ENCODE data around the gene PHLDA3.

The PHLDA3 gene

DNA sequence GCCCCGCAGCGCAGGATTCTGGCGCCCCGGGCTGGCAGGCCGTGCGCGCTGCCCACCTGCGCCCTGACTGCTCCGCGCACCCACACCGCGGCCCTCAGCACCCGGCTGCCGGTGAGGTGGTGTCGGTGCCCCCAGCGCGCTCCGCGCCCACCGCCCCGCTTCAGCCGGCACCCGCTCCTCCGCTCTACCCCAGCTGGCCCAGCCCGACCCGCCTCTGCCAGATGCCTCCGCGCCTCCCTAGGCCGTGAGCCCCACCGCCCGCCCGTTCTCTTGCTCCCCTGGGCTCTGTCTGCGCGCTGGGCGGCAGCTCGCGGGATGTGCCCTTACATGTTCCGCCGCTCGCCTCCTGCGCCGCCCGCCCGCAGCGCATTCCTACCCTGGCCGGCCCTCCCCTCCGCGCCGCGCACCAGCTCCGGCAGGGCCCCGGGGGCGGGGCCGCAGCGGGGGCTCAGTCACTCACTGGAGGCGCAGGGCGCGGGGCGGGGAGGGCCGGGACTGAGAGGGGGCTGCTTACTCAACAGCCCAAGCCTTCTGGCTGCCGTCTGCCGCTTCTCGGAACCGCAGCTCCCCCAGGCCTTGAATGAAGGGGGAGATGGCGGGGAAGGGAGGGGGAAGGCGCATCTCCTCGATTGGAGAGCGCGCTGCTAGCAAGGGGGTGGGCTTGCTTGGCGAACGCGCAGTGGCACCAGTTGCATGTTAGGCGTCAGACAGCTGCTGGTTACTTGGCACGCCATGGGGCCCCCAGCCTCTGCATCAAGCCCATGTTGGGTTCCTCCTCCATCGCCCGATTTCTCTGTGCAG lies at the start of gene PHLDA3:
Gene PHLDA3, minus strand, starts transcription at position 345 of the 801 bp plus-strand sequence. CDS start 402 bp downstream, outside the sequence.
- Histone ChIP-seq H3K27ac (ENCODE audit: poor library complexity, severe bottlenecking) (peak within 1 kb of the TSS; percentile 97), H3K4me1 (ENCODE audit: insufficient read depth, poor library complexity, severe bottlenecking) (peaks cover 9% of the 10 kb centered on the region), H3K9me3 (ENCODE audit: severe bottlenecking) (no peaks in the 10 kb centered on the region), H3K4me3 (ENCODE audit: severe bottlenecking) (peak within 1 kb of the TSS; percentile 88), H3K36me3 (ENCODE audit: low read depth) (peaks cover 34% of the 10 kb centered on the region), H3K27me3 (ENCODE audit: insufficient read depth, poor library complexity, severe bottlenecking) (no peaks in the 10 kb centered on the region)
- DNase-seq (ENCODE audit: low spot score) (peak; percentile 91), ATAC-seq (ENCODE audit: low read depth) (peak; percentile 78)
- TF ChIP-seq CTCF (IDR thresholded peaks at IDR 0.05; ENCODE audit: poor library complexity, severe bottlenecking): no peak

GRCh38 chr1:201518071-201518470 lies 49.1 kb upstream of the PHLDA3 start:
- Histone ChIP-seq H3K4me1 (ENCODE audit: insufficient read depth, poor library complexity, severe bottlenecking) (peaks cover 14% of the 10 kb centered on the region), H3K27me3 (ENCODE audit: insufficient read depth, poor library complexity, severe bottlenecking) (no peaks in the 10 kb centered on the region), H3K27ac (ENCODE audit: poor library complexity, severe bottlenecking) (peak overlapping the region; percentile 45), H3K4me3 (ENCODE audit: severe bottlenecking) (no peak overlapping the region), H3K9me3 (ENCODE audit: severe bottlenecking) (no peaks in the 10 kb centered on the region), H3K36me3 (ENCODE audit: low read depth) (no peaks in the 10 kb centered on the region)
- peak; percentile 20; the same call in 2 of the 3 replicates for ATAC-seq (ENCODE audit: low read depth)
- no peak for TF ChIP-seq CTCF (IDR thresholded peaks at IDR 0.05; ENCODE audit: poor library complexity, severe bottlenecking)
- no peak for DNase-seq (ENCODE audit: low spot score)

DNA sequence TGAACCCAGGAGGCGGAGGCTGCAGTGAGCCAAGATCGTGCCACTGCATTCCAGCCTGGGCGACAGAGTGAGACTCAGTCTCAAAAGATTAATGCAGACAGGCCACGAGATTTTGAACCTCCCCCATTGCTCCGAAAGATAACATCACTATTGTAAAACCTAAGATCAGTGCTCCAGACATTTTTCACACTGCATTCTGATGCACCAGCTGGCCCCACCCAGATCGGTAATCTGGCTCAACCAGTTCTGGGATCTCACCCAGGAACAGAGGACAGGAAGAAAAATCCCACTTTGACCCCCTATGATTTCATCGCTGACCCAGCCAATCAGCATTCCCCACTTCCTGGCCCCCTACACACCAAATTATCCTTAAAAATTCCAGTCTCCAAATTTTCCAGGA lies 48.6 kb upstream of the PHLDA3 start:
- Histone ChIP-seq H3K4me3 (ENCODE audit: severe bottlenecking) (no peak overlapping the region), H3K27me3 (ENCODE audit: insufficient read depth, poor library complexity, severe bottlenecking) (no peaks in the 10 kb centered on the region), H3K27ac (ENCODE audit: poor library complexity, severe bottlenecking) (peak overlapping the region; percentile 45), H3K36me3 (ENCODE audit: low read depth) (no peaks in the 10 kb centered on the region), H3K4me1 (ENCODE audit: insufficient read depth, poor library complexity, severe bottlenecking) (peaks cover 14% of the 10 kb centered on the region), H3K9me3 (ENCODE audit: severe bottlenecking) (no peaks in the 10 kb centered on the region)
- no peak for TF ChIP-seq CTCF (IDR thresholded peaks at IDR 0.05; ENCODE audit: poor library complexity, severe bottlenecking)
- DNase-seq (ENCODE audit: low spot score) (no peak), ATAC-seq (ENCODE audit: low read depth) (peak; percentile 82)

DNA sequence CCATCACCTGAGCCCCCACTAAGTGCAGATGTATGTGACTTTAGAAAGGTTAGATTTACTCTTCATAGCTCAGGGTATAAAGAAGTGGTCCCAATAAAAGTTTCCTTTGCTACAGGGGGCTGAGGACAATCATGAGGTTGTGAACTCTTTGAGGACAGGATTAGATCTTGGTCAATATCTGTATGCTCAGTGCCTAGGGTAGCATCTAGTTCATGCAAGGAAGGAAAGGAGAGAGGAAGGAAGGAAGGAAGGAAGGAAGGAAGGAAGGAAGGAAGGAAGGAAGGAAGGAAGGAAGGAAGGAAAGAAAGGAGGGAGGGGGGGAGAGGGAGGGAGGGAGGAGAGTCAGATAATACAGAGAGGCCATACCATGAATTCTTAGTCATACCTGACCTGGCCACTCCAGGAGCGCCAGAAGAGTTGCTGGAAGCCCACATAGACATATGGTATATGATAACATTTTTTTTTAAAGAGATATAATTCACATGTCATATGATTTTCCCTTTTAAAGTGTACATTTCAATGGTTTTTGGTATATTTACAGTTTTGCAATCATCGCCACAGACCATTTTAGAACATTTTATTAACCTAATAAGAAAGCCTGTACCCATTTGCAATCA lies 47.6 kb upstream of the PHLDA3 start:
- H3K27me3 ChIP-seq (ENCODE audit: insufficient read depth, poor library complexity, severe bottlenecking): no peaks in the 10 kb centered on the region
- no peaks in the 10 kb centered on the region for H3K36me3 ChIP-seq (ENCODE audit: low read depth)
- H3K4me1 ChIP-seq (ENCODE audit: insufficient read depth, poor library complexity, severe bottlenecking): peaks cover 18% of the 10 kb centered on the region
- no peak for TF ChIP-seq CTCF (IDR thresholded peaks at IDR 0.05; ENCODE audit: poor library complexity, severe bottlenecking)
- H3K9me3 ChIP-seq (ENCODE audit: severe bottlenecking): no peaks in the 10 kb centered on the region
- H3K4me3 ChIP-seq (ENCODE audit: severe bottlenecking): no peak overlapping the region
- ATAC-seq (ENCODE audit: low read depth) (no peak), DNase-seq (ENCODE audit: low spot score) (no peak)
- peak overlapping the region; percentile 45 for H3K27ac ChIP-seq (ENCODE audit: poor library complexity, severe bottlenecking)

Measured in RWPE2 (cell line).